SJCRH30 (cell line): ENCODE results near the gene ALLC. TPM values are rescaled to one million over a fixed set of nuclear protein-coding genes. Genes with fewer than 3 reads are reported as not detected.

Source experiments
- DNase-seq, 2 experiments: peaks; one replicate each; pipeline ENCODE4 v3.0.0-alpha.2; 2015 to 2020
- H3K27ac ChIP-seq: fragments of 250-450 bp; sonication (Bioruptor Pico); 2 replicates; pipeline ENCODE4 v1.5.1; 2020; ENCODE audit warnings: mild to moderate bottlenecking, moderate library complexity
- H3K27me3 ChIP-seq: fragments of 250-450 bp; sonication (Bioruptor Pico); 2 replicates; pipeline ENCODE4 v1.5.1; 2020; ENCODE audit warnings: mild to moderate bottlenecking, moderate library complexity
- H3K36me3 ChIP-seq: fragments of 250-450 bp; sonication (Bioruptor Pico); 2 replicates; pipeline ENCODE4 v1.5.1; 2020; ENCODE audit warnings: mild to moderate bottlenecking, moderate library complexity
- H3K4me1 ChIP-seq: fragments of 250-450 bp; sonication (Bioruptor Pico); 2 replicates; pipeline ENCODE4 v1.5.1; 2020; ENCODE audit warnings: mild to moderate bottlenecking, moderate library complexity
- H3K4me3 ChIP-seq: fragments of 250-450 bp; sonication (Bioruptor Pico); 2 replicates; pipeline ENCODE4 v1.5.1; 2020; ENCODE audit warnings: mild to moderate bottlenecking, moderate library complexity
- H3K9me3 ChIP-seq: fragments of 250-450 bp; sonication (Bioruptor Pico); replicated peaks from 2 replicates; pipeline ENCODE4 v1.5.1; 2020; ENCODE audit warnings: mild to moderate bottlenecking, moderate library complexity
- total RNA-seq: library from RNA; depleted of rRNA; stranded (reverse); fragments of >200 nt; shearing (Covaris generic); gene quantifications from 2 replicates; pipeline ENCODE4 v1.2.3, GENCODE V29; 2014

The ALLC gene
- total RNA-seq, 1 experiment from 2014 or later, result not detected

DNA sequence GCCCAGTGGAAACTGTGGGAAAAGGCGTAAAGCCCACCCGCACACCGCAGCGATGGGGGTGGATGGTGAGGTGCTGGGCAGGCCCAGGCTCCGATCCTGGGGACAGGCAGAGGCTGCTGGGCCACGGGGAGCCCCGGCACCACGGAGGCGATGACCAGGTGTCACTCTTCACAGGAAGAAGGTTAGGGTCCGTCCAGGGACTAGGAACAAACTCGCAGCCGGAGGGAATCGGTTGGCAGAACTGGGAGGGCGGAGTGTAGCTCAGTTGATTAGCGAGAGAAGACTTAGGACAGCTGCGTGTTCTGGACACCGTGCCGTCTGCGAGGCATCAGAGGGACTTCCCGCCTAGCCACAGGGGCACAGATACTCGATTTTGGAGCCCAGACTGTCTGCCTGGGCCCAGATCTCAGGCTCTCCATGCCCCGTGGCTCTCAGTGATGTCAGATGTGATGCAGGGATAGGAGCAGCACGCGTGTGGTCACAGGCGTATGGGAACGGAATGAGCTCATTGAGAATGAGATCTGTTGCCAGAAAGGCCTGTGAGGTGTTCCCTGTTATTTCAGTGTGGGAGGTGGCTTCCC is 16.1 kb upstream of the ALLC start:
- no peaks in the 10 kb centered on the region for H3K9me3 ChIP-seq
- no peaks in the 10 kb centered on the region for H3K27me3 ChIP-seq

DNA sequence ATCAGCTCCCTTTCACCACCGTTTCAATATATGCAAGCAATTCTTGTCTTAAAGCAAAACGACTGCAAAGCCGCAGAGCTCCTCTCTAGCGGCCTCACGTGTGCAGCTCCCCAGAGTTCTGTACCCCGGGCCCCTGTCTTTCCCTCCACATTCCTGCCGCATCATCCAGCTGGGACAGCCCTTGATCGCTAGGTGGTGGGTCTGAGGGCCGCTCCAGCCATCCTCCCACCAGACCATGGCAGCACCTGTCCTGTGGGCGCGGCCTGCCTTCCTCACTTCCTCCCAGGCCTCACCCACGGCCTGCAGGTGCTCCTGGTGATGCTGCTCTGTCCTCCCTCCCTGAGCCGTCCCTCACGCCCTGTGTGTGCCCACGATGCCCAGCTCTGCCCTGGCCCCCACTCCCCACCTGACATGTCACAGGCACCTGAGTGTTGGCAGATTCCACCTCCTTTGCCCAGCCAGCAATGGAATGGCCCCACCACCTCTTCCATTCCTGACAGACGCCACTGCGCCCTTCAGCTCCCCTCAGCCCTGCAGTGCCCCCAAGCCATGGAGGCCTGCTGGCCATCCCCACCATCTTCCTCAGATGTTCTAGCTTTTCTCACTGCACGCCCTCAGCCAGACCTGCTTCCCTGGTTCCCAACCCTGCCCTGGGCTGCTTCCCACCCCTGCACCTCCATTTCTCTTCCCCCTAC is 15.3 kb upstream of the ALLC start:
- H3K9me3 ChIP-seq, result no peaks in the 10 kb centered on the region
- no peak for DNase-seq
- no peak overlapping the region for H3K4me3 ChIP-seq
- H3K36me3 ChIP-seq, result no peaks in the 10 kb centered on the region
- H3K4me1 ChIP-seq, result peaks cover 4% of the 10 kb centered on the region; the same call in 1 of the 2 replicates
- H3K27me3 ChIP-seq, result no peaks in the 10 kb centered on the region
- H3K27ac ChIP-seq, result no peak overlapping the region

More for the DNA sequence above, 16.1 kb upstream of the ALLC start:
- peak; percentile 63 to 74 for DNase-seq
- Histone ChIP-seq H3K27ac (no peak overlapping the region), H3K4me1 (peaks cover 4% of the 10 kb centered on the region; the same call in 1 of the 2 replicates), H3K36me3 (no peaks in the 10 kb centered on the region), H3K4me3 (peak overlapping the region; percentile 11; the same call in 1 of the 2 replicates)

DNA sequence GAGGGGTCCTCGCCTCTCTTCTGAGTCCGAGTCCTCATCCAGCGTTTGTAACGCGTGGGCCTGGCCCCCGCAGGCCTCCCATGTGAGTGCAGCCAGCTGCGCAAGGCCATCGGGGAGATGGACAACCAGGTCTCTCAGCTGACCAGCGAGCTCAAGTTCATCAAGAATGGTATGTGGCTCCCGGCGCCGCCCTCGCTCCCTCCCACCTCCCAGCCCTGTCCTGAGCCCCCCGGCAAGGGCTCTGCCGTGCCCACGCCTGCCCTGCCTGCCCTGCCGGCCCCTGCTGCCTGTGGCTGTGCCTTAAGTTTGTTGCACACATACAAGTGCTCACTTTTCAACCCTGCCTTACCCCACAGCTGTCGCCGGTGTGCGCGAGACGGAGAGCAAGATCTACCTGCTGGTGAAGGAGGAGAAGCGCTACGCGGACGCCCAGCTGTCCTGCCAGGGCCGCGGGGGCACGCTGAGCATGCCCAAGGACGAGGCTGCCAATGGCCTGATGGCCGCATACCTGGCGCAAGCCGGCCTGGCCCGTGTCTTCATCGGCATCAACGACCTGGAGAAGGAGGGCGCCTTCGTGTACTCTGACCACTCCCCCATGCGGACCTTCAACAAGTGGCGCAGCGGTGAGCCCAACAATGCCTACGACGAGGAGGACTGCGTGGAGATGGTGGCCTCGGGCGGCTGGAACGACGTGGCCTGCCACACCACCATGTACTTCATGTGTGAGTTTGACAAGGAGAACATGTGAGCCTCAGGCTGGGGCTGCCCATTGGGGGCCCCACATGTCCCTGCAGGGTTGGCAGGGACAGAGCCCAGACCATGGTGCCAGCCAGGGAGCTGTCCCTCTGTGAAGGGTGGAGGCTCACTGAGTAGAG is 14.4 kb upstream of the ALLC start:
- no peak for DNase-seq
- no peaks in the 10 kb centered on the region for H3K9me3 ChIP-seq
- H3K4me3 ChIP-seq, result no peak overlapping the region
- H3K27ac ChIP-seq, result no peak overlapping the region
- H3K27me3 ChIP-seq, result no peaks in the 10 kb centered on the region
- peaks cover 4% of the 10 kb centered on the region; the same call in 1 of the 2 replicates for H3K4me1 ChIP-seq
- H3K36me3 ChIP-seq, result no peaks in the 10 kb centered on the region

DNA sequence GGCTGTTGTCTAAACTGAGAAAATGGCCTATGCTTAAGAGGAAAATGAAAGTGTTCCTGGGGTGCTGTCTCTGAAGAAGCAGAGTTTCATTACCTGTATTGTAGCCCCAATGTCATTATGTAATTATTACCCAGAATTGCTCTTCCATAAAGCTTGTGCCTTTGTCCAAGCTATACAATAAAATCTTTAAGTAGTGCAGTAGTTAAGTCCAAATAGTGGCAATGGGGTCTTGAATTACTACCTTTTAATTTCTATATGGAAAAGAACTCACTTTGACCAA is 13.8 kb upstream of the ALLC start:
- Histone ChIP-seq H3K27ac (no peak overlapping the region), H3K9me3 (no peaks in the 10 kb centered on the region), H3K27me3 (no peaks in the 10 kb centered on the region), H3K4me3 (no peak overlapping the region), H3K4me1 (peaks cover 4% of the 10 kb centered on the region; the same call in 1 of the 2 replicates), H3K36me3 (no peaks in the 10 kb centered on the region)
- no peak for DNase-seq

DNA sequence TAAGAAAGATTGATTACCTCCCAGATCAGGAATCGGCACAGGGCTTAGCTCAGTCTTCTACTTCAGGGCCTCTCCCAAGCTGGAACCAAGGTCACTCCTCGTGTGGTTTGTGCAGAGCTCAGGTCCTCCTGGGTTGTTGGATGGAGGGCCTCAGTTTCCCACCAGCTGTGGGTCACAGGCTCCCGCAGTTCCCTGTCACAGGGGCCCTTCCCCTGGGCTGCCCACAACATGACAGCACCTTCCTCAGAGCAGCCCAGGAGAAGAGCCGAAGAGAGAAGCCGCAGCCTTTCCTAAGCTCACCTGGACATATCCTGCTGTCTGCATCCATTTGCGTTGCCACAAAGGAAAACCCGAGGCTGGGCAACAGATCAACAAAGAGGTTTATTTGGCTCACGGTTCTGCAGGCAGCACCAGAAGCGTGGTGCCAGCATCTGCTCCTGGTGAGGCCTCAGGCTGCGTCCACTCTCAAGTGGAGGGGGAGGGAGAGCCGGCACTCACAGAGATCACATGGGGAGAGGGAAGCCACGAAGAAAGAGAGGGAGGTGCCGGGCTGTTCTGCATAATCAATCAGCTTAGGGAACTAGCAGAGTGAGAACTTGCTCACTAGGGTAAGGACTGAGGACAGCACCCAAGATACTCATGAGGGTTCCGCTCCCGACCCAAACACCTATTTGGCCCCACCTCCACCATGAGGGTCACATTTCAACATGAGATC is 13.0 kb upstream of the ALLC start:
- Histone ChIP-seq H3K4me1 (peaks cover 4% of the 10 kb centered on the region; the same call in 1 of the 2 replicates), H3K36me3 (no peaks in the 10 kb centered on the region), H3K9me3 (no peaks in the 10 kb centered on the region), H3K27me3 (no peaks in the 10 kb centered on the region), H3K27ac (no peak overlapping the region), H3K4me3 (no peak overlapping the region)
- DNase-seq, result no peak

DNA sequence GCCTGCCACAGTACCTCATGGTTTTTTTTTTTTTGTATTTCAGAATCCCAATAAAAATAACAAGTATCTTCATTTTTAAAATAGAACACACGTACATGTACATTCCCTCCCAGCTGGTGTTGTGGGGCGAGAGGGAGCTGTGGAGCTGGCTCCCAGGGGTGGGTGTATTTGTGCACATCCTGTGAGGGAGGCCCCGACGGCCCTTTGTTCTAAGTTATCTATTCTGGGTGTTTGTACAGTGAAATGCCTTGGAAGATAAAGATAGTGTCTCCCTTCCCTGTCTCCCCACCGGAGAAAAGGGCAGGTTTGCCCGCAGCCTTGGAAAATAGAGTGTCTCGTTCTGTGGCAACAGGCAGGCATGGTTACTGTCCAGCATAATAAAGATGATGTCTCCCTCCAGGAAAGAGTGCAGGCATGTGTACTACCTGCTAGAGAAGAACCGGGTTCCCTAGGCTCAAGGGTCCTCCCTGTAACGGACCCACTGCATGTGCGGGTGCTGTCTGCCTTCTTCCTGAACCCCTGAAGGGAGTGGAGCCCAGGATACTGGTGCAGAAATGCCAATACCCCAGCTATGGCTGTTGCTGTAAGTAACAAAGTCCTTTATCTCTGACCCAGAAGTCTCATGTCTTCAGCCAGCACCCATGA is 12.1 kb upstream of the ALLC start:
- Histone ChIP-seq H3K4me3 (no peak overlapping the region), H3K36me3 (no peaks in the 10 kb centered on the region), H3K27me3 (no peaks in the 10 kb centered on the region), H3K4me1 (peaks cover 6% of the 10 kb centered on the region; the same call in 1 of the 2 replicates), H3K9me3 (no peaks in the 10 kb centered on the region), H3K27ac (no peak overlapping the region)
- no peak for DNase-seq

DNA sequence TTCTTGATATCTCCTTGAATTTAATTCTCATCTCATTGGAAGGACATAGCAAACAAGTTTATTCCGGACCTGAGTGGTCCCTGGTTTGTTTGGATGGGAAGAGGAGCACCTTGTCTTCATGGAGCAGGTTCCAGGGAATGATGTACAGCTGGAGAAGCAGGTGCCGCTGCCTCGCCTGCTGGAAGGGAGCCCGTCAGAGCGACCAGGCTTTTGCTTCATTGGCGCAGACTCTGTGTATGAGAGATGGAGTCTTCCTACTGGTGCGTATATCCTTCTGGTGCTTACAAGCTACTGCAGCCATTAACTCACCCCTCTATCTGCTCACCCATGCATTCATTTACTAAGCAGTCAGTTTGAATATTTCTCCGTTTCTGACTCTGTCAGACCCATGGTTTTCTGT is 11.6 kb upstream of the ALLC start:
- Histone ChIP-seq H3K4me3 (no peak overlapping the region), H3K36me3 (no peaks in the 10 kb centered on the region), H3K9me3 (no peaks in the 10 kb centered on the region), H3K27me3 (no peaks in the 10 kb centered on the region), H3K4me1 (peaks cover 7% of the 10 kb centered on the region; the same call in 1 of the 2 replicates), H3K27ac (no peak overlapping the region)
- DNase-seq, result no peak

DNA sequence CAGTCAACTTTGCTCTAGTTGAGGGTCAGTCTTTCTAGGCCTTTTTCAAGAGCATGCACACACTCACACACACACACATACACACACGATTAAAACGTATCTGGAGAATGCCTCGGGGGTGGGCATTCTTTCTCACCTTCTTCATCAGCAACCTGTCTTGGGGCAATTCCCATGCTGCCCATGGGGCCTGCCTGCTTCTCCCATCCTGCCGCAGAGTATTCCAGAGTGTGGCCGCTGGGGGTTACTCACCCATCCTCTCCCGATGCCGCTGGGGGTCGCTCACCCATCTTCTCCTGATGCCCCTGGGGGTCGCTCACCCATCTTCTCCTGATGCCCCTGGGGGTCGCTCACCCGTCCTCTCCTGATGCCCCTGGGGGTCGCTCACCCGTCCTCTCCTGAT is 10.8 kb upstream of the ALLC start:
- H3K9me3 ChIP-seq, result no peaks in the 10 kb centered on the region
- no peak for DNase-seq
- no peak overlapping the region for H3K4me3 ChIP-seq
- H3K27me3 ChIP-seq, result no peaks in the 10 kb centered on the region
- no peak overlapping the region for H3K27ac ChIP-seq
- peaks cover 3% of the 10 kb centered on the region; the same call in 1 of the 2 replicates for H3K4me1 ChIP-seq
- H3K36me3 ChIP-seq, result no peaks in the 10 kb centered on the region

DNA sequence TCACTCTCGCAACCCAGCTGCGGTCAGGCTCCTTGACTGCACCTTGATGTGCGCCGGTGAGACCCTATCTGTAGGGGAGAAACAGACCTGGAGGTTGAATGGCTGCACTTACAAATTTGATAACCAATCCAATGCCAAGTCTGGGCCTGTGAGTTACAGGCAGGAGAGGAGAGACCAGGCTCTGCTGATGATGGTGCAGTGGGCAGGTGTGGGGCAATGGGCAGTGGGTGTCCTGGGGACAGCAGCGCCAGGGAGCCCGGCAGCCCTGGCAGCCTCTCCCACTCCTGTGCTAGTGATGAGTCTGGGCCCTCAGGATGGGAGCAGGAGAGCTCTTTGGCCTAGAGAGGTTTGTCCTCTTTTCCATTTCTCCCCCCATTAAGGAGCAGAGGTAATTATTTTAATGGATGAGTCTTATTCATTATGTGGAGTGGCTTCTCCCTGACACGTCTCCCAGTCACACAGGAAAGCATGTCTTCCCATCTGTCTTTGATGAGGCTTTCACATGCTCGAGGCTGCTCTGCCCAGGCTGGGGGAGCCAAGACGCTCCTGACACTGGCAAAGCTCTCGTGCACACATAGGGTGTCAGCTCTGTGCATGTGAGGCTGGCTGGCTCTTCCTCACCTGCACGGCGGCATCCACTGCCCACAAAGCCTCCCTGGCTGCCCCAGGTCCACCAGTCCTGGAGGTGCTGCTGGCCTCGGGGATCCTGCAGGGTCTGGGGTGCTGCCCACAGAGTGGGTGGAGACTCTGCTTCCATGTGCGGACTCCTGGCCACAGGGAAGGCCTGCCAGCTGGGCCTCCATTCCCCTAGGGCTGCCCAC is 10.0 kb upstream of the ALLC start:
- no peaks in the 10 kb centered on the region for H3K27me3 ChIP-seq
- no peaks in the 10 kb centered on the region for H3K9me3 ChIP-seq
- no peak overlapping the region for H3K4me3 ChIP-seq
- H3K36me3 ChIP-seq, result no peaks in the 10 kb centered on the region
- no peak for DNase-seq
- H3K4me1 ChIP-seq, result peaks cover 3% of the 10 kb centered on the region; the same call in 1 of the 2 replicates
- no peak overlapping the region for H3K27ac ChIP-seq

DNA sequence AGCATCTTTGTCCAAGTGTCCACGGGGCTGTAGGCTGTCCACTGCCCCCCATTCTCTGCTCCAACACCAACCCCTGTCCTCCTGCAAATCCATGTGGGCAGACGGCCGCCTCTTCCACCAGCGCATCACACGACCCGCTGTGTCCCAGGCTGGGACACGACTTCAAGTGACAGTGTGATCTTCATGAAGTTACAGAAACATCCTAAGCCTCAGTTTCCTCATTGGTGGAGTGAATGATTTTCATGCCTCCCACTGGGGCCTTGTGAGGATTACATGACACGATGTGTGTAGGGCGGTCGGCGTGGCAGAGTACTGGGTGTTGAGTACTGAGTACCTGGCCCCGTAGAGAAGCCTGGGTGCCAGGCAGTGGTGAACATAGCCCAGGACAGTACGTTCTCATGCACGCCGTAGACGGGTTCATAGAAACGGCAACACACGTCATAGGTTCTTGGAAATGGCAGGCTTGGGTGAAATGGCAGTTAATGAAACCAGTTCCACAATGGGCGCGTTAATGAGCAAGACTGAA is 9.3 kb upstream of the ALLC start:
- Histone ChIP-seq H3K27ac (no peak overlapping the region), H3K9me3 (no peaks in the 10 kb centered on the region), H3K27me3 (no peaks in the 10 kb centered on the region), H3K4me1 (peaks cover 3% of the 10 kb centered on the region; the same call in 1 of the 2 replicates), H3K4me3 (no peak overlapping the region), H3K36me3 (no peaks in the 10 kb centered on the region)
- no peak for DNase-seq

DNA sequence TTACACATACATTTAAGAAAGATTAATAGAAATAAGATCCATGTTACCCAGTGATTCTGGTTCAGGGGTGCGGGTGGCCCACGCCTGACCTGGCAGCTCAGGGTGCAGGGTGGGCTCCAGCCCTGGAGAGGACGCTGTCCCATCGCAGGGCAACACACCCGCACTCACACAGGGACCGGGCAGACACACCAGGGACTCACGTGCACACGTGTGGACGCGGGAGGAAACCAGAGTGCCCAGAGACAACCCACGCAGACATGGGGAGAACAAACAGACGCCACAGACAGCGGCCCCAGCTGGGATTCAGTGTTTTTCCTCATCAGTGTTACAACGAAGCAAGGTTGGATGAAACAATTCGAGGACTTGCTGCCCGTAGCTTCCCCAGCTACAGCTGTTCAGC is 8.4 kb upstream of the ALLC start:
- Histone ChIP-seq H3K9me3 (no peaks in the 10 kb centered on the region), H3K27ac (no peak overlapping the region), H3K4me3 (no peak overlapping the region), H3K4me1 (peaks cover 3% of the 10 kb centered on the region; the same call in 1 of the 2 replicates), H3K27me3 (no peaks in the 10 kb centered on the region), H3K36me3 (no peaks in the 10 kb centered on the region)
- DNase-seq, result no peak

DNA sequence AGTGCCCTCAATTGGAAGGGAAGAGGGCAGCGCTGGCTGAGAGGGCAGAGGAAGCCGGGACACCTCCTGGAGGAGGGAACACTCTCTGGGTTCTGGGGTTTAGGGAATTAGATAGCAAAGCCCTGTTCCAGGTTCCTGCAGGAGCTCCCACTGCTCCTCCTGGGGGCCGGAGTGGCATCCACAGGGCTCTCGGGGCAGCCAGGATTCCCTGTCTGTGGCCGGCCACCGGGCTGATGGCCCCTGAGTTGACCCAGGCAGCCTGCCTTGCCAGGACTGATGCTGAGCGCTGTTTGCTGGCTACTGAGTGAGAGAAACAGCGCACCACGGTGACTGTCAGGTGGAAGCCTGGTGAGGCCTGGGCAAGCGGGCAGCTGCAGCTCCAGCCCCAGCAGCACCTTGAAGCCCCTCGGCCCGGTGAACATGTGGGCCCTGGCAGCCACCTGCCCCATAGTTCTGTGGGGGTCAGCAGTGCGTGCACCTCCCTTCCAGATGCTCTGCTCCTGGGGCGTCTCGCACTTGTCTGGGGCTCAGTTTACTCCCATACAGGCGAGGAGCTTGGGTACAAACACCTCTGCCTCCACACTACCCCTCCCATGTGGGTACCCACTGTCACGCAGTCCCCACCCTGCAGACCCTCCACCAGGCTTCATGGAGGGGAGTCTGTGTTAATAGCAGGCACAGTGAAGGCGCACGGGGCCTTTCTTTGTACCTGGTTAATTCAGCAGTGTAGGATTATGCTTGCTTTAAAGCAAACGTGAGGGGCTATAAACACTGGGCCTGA is 7.7 kb upstream of the ALLC start:
- no peaks in the 10 kb centered on the region for H3K27me3 ChIP-seq
- H3K4me3 ChIP-seq, result peak overlapping the region; percentile 22; the same call in 1 of the 2 replicates
- no peaks in the 10 kb centered on the region for H3K9me3 ChIP-seq
- peaks cover 3% of the 10 kb centered on the region; the same call in 1 of the 2 replicates for H3K4me1 ChIP-seq
- H3K36me3 ChIP-seq, result no peaks in the 10 kb centered on the region
- no peak overlapping the region for H3K27ac ChIP-seq
- no peak for DNase-seq
